Renal cortex interstitium (tissue), 11 donors: ENCODE results near the gene NUDT8. TPM values are rescaled to one million over a fixed set of nuclear protein-coding genes. Genes with fewer than 3 reads are reported as not detected.
"Not testable (repeated sequence)": the region's sequence is repeated elsewhere in the genome, so short reads cannot be mapped to it uniquely, and the experiment has no call there.

Source experiments
- DNase-seq, 11 donors: peaks; one replicate each; pipeline ENCODE4 v3.0.0-alpha.2; 2013; ENCODE audit warnings: low read depth in 9 of 11, low spot score in 4 of 11; ENCODE audit errors: extremely low read depth in 1 of 11
- polyA plus RNA-seq, 3 donors: library from polyadenylated mRNA; unstranded; fragments of 120-200 nt; gene quantifications; one replicate each; pipeline ENCODE4 v1.2.1, GENCODE V29; 2013; ENCODE audit not compliant: insufficient read length in 3 of 3

Gene NUDT8
- polyA plus RNA-seq, 3 donors, result 2.5 to 7.1 (median 7.0) TPM

DNA sequence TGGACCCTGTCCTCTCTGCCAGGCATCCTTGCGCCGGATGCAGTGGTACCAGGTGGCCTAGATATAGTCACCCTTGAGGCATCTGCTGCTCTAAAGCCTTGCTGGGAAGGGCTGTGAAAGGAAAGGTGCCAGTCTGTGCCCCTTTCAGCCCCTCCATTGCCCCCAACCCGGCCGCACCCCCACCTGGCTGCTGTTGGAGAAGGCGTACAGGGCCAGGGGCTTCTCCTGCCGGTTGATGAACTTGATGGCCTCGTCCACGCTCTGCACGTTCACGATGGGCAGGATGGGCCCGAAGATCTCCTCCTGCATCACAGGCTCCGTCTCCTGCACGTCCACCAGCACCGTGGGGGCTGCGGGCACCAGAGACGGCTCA lies 34.5 kb upstream of the NUDT8 start:
- no peak for DNase-seq

DNA sequence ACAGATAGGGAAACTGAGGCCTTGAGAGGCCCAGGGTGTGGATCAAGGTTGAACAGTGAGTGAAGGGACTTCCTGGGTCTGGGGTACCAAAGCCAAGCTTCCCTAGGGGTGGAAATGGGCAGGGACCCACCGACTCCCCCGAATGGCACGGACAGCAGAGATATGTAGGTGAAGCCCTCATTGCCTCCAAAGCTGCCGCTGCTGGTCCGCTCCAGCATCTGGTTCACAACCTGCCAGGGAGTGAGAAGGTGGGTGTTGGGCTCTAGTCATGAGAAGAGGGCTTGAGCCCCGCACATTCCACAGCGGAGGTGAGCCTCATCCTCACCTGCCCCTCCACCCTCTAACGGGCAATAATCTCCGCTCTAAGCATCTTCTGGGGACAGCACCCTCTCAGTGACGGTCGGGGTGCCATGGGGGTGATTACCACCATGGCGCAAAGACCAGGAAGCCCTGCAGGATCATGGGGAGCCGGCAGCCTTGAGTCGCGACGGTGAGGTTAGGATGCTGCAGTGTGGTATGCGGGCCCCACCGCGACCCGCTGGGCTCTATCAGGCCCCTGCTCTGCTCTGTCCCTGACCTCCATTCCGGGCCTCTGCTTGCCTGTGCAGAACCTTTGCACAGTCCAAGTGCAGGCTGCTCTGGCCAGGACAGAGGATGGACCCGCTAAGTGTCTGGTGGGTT lies 33.9 kb upstream of the NUDT8 start:
- DNase-seq, result no peak

DNA sequence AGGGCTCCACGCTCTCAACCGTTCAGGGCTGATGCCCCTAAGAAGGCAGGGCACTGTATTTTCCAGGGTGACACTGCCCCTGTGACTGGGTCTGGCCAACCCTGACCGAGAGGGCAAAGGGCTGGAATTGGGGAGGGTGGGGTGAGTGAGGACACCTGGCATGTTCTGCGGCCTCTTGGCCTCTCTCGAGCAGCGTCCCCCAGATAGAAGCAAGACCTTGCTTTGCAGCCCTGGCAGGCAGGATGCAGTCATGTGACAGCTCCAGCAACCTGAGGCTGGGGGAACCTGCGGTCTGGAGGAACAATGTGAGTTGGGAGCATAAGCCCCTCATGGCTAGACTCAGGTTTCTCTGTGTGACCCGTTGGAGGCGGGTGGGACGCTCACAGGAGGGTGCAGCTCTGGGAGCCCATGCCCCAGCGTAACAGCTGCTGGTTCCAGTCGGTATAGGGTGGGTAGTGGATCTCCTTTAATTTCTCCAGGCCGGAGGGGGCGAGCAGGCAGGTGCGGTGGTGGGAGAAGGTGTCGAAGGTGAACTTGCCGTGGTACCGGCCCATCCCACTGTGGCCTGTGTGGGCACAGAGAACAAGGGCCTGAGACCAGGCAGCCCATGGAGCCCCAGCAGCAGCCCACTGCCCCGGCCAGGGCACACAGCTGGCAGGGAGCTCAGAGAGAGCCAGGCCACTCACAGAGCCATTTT lies 33.2 kb upstream of the NUDT8 start:
- no peak for DNase-seq

DNA sequence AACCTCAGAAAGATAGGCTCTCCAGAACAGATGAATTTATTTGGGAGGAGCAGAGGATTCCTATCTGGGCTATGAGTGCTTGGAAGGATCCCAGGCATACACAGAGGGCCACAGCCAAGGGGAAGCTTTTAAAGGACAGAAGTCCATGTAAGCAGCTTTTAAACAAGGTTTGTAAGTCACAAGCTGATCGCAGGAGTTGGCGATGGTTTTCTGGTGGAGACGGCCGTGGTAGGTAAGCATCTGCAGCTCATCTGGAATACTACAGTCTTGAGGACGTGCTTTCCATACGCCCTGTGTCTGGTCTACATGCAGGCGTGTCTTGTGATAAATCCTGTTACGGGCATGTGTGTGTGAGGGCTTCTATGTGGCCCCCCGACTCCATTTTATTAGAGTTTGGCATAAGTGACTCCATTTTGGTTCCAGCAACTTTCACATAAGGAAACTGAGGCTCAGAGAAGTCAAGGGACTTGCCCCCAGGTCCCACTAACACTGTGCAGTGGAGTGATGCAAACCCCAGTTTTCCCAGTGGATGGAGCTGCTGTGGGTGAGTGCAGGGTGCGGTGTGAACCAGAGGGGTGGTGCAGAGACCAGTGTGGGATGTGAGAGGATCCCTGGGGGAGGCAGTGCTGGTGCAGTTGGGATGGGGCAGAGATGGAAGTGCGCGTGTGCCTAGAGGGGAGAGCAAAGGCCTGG lies 32.6 kb upstream of the NUDT8 start:
- DNase-seq, result no peak

DNA sequence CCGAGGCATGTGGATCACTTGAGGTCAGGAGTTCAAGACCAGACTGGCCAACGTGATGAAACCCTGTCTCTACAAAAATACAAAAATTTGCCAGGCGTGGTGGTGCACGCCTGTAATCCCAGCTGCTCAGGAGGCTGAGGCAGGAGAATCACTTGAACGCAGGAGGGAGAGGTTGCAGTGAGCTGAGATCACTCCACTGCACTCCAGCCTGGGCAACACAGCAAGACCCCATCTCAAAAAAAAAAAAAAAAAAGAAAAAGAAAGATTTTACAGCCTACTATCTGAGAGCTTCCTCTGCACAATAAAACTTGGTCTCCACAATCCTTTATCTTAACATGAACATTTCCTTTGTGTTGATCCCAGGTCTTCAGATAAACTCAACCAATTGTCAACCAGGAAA lies 31.0 kb upstream of the NUDT8 start:
- not testable (repeated sequence) for DNase-seq

DNA sequence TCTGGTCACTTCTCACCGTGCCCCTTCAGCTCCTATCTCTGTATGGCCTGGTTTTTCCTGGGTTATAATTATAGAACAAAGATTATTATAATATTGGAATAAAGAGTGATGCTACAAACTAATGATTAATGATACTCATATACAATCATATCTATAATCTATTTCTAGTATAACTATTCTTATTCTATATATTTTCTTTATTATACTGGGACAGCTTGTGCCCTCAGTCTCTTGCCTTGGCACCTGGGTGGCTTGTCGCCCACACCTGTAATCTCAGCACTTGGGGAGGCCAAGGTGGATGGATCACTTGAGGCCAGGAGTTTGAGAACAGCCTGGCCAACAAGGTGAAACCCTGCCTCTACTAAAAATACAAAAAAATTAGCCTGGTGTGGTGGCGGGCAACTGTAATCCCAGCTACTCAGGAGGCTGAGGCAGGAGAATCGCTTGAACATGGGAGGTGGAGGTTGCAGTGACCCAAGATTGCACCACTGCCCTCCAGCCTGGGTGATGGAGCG lies 30.0 kb upstream of the NUDT8 start:
- DNase-seq, result not testable (repeated sequence)

DNA sequence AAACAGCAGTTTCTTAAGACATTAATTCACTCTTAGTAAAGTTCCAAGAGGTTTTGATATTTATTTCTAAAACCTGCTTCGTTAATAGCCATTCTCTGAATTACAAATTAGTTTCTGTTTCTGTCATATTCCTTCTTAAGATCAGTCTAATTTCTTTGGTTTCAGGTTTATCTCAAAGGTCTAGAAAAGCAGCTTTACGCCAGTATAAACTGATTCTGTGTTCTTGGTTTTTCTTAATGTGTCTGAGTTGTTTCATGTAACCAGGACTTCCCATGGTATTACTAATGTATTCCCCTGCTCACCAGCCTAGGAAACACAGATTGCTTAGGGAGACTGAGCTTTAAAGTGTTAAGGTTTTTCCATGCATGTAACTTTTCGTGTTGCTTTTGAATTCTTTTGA lies 27.6 kb upstream of the NUDT8 start:
- DNase-seq, result no peak

DNA sequence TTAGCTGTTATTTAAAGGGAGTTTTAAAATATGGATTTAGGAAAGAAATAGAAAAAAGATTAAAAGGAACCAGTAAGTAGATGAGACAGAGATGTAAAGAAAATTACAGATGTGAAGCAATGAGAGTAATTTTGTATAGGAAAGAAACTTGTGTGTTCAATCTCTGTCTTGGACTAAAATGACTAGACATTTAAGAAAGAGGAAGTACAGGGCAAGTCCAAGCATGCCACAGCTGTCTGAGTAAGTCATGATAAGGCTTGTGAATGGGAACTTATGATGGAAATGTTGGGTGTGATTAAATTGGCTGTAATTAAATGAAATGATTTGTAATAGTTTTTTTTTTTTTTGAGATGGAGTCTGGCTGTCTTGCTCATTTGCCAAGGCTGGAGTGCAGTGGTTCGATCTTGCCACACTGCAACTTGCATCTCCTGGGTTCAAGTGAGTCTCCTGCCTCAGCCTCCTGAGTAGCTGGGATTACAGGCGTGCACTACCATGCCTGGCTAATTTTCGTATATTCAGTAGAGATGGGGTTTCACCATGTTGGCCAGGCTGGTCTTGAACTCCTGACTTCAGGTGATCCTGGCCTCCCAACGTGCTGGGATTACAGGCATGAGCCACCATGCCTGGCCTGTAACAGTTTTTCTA lies 26.7 kb upstream of the NUDT8 start:
- DNase-seq, result no peak

DNA sequence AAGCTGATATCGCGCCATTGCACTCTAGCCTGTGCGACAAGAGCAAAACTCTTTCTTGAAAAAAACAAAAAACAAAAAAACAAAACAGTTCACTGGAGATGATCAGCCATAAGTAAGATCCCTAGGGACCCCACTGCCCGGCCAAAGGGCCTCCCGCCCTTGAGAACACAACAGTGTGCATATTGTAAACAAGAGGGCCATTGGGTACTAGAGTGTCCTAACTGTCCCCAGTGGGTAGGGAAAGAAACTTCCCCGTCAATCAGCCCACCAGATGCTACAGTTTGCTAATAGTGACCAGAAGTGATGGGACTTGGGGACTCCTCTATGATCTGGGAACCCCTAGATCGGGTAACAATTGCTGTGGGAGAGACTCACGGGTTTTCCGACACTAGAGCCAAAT lies 24.5 kb upstream of the NUDT8 start:
- DNase-seq, result no peak

DNA sequence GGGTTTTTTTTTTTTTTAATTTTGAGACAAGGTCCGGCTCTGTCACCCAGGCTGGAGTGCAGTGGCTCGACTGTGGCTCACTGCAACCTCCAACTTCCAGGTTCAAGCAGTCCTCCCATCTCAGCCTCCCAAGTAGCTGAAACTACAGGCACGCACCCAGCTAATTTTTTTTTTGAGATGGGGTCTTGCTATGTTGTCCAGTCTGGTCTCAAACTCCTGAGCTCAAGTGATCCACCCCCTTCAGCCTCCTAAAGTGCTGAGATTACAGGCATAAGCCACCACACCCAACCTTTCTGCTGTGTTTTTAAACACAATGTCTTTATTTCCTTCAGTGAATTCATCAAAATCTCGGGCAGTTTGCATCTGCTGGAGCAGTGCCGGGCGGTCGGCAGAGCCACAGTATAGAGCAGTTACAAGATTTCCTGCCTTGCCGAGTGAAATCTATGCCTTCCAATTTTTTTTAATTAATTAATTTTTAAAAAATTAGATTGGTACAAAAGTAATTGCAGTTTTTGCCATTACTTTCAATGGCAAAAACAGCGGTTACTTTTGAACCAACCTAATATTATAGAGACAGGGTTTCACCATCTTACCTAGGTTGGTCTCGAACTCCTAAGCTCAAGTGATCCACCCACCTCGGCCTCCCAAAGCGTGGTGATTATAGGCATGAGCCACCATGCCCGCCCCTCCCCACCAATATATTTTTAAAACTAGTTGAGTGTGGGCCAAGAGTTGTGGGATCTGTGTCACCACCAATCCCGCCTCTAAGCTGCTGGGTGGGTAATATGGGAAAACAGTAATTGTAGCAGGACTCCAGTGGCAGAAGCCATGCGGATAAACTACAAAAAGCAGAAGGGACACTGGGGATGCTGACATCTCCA lies 23.5 kb upstream of the NUDT8 start:
- no peak for DNase-seq

DNA sequence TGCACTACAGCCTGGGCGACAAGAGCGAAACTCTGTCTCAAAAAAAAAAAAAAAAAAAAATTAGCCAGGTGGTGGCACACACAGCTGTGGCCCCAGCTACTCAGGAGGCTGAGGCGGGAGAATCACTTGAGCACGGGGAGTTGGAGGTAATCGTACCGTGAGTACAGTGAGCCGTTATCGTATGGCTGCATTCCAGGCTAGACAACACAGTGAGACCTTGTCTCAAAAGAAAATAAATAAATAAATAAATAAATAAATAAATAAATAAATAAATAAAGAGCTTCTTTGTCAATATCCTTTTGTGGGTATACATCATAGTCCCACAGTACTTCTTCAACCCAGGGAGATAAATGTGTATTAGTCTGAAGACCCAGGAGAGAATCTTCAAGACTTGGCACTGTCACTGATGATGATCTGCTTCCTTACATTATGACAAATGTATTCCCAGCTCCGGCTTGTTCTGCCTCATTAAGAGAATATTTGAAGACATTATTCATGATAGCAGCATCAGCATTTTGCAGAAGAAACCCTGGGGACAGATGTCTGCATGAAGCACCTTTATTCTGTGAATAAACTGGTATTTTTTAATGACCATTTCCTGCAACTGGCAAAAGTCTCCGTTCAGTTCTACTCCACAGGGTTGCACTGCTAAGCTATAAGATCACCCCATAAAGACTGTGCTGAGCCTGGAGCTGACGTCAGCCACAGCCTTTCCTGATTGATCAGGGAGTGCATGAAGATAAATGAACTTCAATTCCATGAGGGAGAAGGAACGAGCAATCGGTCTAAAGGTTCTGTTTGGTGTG lies 22.4 kb upstream of the NUDT8 start:
- DNase-seq, result no peak

DNA sequence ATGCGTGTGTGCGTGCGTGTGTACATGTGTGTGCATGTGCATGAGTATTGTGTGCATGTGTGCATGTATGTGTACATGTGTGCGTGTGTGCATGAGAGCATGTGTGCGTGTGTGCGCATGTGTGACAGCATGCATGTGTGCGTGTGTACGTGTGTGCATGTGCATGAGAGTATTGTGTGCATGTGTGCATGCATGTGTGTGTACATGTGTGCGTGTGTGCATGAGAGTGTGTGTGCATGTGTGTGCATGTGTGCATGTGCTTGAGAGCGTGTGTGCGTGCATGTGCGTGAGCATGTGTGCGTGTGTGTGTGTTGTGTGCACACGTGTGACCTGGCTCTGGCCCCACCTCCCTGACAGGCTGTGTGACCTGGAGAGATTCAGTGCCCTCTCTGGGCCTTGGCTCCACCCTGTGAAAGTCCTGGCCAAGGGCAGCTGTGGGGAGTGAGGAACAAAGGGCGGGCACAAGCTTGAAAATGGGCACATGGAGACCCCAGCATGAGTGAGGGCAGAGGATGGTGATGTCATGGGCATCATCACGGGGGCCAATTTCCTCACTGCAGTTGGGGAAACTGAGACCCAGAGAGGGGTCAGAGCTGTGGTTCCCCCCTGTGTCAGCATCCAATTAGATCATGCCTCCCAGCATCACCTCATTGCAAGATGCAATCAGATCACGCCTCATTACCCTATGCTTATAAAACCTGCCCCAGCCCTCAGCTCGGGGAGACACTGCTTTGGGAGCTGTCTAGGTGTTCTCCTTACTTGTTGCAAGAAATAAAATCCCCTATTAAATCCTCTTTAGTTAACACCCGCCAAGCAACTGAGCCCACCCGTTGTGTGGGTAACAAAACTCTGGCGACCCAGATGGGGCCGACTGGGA lies 20.1 kb upstream of the NUDT8 start:
- no peak for DNase-seq

DNA sequence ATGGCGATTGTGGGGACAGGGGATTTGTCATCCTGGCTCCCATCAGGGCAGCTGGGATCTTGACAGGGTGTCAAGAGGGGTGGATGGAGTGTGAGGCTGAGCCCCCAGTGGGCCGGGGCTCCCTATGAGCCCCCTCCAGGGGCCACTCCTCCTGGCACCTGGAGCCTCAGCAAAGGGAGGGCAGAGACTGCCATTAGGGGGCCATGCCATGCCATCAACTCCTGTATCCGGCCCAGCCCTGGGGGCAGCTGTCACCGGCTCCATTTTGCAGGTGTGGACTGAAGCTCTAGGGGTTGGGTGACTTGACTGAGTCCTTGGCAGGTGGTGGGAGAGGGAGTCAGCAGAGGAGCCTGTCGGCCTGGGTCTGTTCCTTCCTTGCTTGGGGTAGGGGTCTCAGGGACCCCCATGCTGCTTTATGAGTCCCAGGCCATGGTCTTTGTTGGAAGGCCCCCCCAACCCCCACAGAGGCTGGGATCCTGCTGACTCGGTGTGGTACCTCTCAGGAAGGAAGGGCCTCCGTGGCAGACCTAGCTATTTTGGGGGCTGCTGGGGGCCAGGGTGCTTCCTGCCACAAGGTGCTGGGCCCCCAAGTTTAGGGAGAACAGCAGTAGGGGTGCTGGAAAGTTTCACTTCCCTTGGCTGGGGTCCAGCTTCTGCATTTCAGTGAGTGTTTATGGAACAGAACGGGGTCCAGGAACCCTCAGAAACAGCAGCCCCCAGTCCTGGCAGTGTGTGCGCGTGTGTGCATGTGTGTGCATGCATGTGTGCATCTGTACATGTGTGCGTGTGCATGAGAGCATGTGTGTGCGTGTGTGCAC lies 19.3 kb upstream of the NUDT8 start:
- no peak for DNase-seq

DNA sequence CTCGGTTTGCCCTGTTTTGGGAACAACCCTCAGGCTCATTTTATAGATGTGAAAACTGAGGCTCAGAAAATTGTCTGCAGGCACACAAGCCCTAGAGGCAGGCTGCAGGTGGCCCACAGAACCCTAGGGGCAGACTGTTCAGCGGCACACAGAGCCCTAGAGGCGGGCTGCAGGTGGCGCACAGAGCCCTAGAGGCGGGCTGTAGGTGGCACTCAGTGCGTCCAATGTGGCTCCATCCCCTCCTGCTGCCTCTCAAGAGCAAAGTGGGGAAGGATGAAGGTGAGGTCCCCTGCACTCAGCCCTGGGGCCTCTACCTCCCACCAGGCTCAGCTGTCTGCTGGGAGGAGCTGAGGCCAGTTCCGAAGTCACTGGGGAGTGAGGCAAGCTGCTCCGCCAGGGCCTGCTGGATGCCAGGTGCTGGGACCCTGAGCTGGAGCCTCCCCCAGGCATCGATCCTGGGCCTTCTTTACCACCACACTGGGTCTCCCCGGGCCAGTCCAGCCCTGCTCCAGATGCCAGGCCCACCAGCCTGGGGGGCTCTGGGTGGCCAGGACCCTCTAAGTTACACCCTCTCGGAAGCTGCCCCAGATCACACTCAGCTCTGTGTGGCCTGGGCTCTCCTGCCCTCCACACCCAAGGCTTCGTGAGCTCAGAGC lies 18.5 kb upstream of the NUDT8 start:
- DNase-seq, result peak in 1 of 11 donors; percentile 23

DNA sequence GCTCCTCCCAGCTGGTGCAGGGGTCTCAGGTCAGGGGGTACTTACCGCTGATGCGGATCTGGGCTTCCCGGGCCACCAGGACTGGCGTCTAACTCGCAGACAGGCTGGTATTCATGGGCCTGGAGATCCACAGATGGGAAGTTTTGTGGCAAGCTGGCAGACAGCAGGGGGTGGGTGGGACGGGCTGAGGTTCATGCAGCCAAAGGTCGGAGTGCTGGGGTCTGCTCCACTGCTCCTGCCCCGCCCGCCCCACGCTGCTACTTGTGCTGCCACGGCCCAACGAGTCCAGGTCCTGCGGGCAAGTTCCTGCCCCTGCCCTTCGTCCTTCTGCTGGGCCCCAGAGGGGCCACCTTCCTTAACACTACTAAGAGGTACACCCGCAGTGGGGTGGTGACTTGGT lies 17.7 kb upstream of the NUDT8 start:
- DNase-seq, result no peak
